Fibroblast of lung (primary cell): Measurements from ENCODE around the gene CX3CR1.

Source experiments
- CTCF ChIP-seq, 2 donors: IDR thresholded peaks in 1 of 2; conservative IDR thresholded peaks in 1 of 2; 1 replicate in 1 of 2; 2 replicates in 1 of 2; pipeline ENCODE4 v1.5.1; 2011 to 2012; ENCODE audit warnings: low read length in 2 of 2, control low read depth in 1 of 2, inconsistent platforms in 1 of 2, low read depth in 1 of 2, mild to moderate bottlenecking in 1 of 2
- EZH2 ChIP-seq: IDR thresholded peaks from 2 replicates; pipeline ENCODE4 v1.5.1; 2012; ENCODE audit warnings: low read length, control low read depth, mild to moderate bottlenecking; ENCODE audit errors: missing control alignments

- TF ChIP-seq CTCF (conservative IDR thresholded peaks at IDR 0.05 in 1 of 2, IDR thresholded peaks at IDR 0.05 in 1 of 2; ENCODE audit: low read depth in 1 of 2, low read length in 2 of 2) (no peak), EZH2 (no peak)
Measured at GRCh38 chr3:39254806-39255449, 24.9 kb downstream of the CX3CR1 start.
